Measurements from ENCODE around the gene TRIM65.

DNA sequence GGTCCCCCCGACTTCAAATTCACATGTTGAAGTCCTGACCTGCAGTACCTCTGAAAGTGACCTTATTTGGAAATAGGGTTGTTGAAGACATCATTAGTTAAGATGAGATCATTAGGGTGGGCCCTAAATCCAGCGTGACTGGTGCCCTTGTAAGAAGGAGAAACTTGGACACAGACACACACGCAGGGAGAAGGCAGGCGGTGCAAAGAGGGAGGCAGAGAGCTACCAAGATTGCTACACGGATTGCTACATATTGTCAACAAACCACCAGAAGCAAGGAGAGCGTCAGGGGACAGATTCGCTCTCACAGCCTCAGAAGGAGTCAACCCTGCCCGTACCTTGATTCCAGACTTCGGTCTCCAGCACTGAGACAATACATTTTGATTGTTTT lies 34.8 kb downstream of the TRIM65 start:
- no peak for TF ChIP-seq POLR2AphosphoS5 (IDR thresholded peaks at IDR 0.05; ENCODE audit: borderline replicate concordance, low read depth, low read length)
- no peak for TF ChIP-seq EZH2 (IDR thresholded peaks at IDR 0.05)
- no peak for TF ChIP-seq FOXP2 (optimal IDR thresholded peaks at IDR 0.05; ENCODE audit: control extremely low read depth, extremely low read length, insufficient read depth)
